Ovary (tissue), 3 donors: ENCODE measurements around the gene TCF12.

Source experiments
- CTCF ChIP-seq, 3 donors: fragments of 450-650 bp in 2 of 3; fragments of 200-600 bp in 1 of 3; IDR thresholded peaks; one replicate each; pipeline versions ENCODE4 v1.5.1 to v1.8.0; 2016 to 2022; ENCODE audit warnings: antibody characterized with exemption in 3 of 3, mild to moderate bottlenecking in 1 of 3
- EP300 ChIP-seq: sonication (generic); formaldehyde crosslinking; IDR thresholded peaks from one replicate; pipeline ENCODE4 v1.6.1; 2017; ENCODE audit warnings: antibody characterized with exemption
- POLR2A ChIP-seq: fragments of 450-650 bp; IDR thresholded peaks from one replicate; pipeline ENCODE4 v1.6.1; 2017; ENCODE audit warnings: antibody characterized with exemption, mild to moderate bottlenecking, moderate library complexity
- donor health status: DM: no; HTN: no; CAD: no.

- TF ChIP-seq EP300 (no peak), POLR2A (no peak), CTCF (IDR thresholded peaks at IDR 0.05) (no peak)
Observed at GRCh38 chr15:56960116-56960515, 41.7 kb downstream of the TCF12 start.
